ENCODE measurements around the gene RELT. TPM values are rescaled to one million over a fixed set of nuclear protein-coding genes. Genes with fewer than 3 reads are reported as not detected.

Gene RELT
- polyA plus RNA-seq, 3 donors, result 2.1 to 2.7 (median 2.1) TPM

DNA sequence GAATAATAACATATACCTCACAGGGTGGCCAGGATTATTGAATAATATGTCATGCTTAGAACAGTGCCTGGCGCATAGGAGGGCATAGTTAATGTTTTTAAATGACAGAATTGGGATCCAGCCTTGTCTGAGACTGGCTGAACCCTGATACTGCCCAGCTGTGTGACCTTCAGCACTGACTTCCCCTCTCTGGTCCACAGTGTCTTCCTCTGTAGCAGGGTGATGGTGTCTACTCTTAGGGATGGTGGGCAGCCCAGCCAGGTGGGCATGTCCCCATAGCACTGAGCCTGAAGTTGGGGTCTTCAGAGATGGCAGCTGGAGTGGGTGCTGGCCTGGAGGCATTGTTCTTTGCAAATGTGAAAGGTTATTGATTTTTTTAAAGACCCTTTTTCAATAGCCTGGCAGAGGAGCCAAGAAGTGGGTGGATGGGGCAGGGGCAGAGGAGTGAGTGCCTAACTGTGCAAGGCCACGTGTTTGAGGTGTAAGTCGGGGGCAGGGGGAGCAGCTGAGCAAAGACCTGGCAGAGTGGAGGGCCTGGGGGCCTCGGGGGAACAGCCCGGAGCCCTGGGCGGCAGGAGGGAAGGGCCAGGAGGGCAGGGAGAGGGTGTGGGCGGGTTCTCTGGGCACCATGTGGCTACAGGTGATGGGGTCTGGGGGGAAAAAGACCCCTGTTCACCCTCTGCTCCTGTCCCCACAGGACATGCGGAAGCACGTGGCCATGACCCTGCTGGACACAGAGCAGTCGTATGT, 29.8 kb upstream of the RELT start:
- no peak for DNase-seq (ENCODE audit: low read depth in 3 of 3, low spot score in 2 of 3)

DNA sequence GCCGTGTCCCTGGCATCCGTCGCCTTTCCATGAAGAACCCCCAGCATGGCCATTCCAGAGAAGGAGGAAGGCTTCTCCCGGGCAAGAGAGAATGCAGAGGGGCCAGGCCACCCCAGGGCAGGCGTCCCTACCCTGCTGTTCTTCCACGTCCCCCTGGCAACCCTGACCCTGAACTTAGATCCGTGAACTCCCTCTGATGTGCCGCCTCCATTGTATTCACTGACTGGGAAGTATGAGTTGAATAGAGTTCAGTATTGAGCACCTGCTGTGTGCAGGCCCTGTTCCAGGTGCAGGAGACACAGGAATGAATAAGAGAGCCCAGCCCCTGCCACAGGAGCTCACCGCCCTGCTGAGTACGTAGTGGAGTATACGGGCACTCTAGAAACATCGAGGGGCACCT, 29.1 kb upstream of the RELT start:
- DNase-seq (ENCODE audit: low read depth in 3 of 3, low spot score in 2 of 3), result no peak

GRCh38 chr11:73348838-73349237, 27.4 kb upstream of the RELT start:
- no peak for DNase-seq (ENCODE audit: low read depth in 3 of 3, low spot score in 2 of 3)

GRCh38 chr11:73349633-73350032, 26.6 kb upstream of the RELT start:
- no peak for DNase-seq (ENCODE audit: low read depth in 3 of 3, low spot score in 2 of 3)

DNA sequence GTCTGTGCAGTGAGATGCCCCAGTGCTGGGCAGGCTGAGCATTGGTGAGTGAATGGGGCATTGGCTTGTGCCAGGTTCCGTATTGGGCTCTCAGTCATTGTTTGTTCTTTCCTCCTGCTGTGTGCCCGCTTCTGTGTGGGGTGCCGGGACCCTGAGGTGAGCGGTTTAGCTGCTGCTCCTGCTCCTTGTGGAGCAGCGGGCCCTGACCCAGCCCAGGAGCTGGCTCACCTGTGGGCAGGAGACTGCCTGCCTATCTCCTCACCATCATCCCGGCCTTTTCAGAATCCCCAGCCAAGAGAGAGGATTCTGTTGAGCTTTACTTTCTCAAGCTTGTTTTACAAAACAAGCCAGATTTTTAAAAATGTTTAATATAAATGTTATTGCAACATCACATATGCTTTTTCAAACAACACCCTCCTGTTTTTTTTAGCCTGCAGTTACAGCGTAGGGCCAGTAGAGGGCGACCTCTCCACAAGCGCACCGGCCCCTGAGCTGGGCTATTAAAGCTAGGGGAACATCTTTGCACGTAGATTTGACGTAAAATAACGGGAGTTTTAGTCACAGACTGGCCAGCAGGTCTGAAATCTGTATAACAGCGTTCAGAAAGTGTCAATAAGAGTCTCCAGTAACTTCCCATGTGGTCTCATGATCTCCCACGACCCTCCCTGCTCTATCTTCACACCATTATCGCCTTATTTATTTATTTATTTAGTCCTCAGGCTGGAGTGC, 25.1 kb upstream of the RELT start:
- DNase-seq (ENCODE audit: low read depth in 3 of 3, low spot score in 2 of 3), result no peak

DNA sequence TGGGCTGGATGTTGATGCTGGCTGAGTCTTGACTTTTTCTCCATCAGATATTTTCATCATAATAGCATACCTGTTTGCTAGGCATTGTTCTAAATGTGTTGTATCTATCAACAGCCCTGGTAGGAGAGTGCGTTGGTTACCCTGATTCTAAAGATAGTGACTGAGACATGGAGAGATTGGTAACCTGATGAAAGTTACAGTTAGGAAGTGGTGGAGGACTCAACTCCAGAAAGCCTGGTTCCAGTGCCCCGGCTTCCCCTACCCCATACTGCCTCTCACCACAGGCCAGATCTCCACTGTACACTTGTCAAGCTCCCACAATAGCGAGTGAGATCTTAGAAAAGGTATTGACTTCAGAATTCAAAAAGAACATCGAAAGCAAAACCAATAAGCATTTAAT, 22.8 kb upstream of the RELT start:
- DNase-seq (ENCODE audit: low read depth in 3 of 3, low spot score in 2 of 3), result no peak

DNA sequence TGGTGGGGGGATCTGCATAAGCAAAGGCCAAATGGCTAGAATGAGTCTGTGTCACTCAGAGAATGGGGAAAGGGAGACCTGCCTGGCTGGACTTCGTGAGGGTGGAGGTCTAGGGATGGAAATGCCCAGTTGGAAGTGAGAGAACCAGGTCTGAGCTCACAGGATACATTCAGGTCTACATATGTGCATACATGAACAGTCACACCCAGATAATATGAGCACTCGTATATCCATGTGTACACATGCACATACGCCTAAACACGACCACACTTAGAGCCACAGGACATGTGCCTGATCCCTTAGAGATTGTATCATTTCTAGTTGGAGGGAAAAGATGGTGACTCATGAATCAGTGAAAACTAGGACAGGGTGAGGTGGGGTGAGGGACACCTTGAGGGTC, 21.1 kb upstream of the RELT start:
- no peak for DNase-seq (ENCODE audit: low read depth in 3 of 3, low spot score in 2 of 3)

- no peak for DNase-seq (ENCODE audit: low read depth in 3 of 3, low spot score in 2 of 3)
Observed at GRCh38 chr11:73356979-73357860, 19.0 kb upstream of the RELT start.

DNA sequence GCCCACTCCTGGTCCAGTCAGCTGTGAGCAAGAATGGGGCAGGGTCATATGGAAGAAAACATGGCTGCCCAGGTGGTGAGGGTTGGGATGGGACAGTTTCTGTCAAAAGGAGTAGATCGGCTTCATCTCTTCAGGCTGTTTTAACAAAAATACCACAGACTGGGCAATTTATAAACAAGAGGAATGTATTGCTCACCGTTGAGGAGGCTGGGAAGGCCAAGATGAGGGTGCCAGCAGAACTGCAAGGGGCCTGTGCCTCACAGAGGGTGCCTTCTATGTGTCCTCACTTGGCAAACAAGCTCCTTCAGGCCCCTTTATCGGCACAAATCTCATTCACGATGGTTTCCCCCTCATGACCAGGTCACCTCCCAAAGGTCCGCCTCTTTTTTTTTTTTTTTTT, 18.1 kb upstream of the RELT start:
- DNase-seq (ENCODE audit: low read depth in 3 of 3, low spot score in 2 of 3), result no peak

DNA sequence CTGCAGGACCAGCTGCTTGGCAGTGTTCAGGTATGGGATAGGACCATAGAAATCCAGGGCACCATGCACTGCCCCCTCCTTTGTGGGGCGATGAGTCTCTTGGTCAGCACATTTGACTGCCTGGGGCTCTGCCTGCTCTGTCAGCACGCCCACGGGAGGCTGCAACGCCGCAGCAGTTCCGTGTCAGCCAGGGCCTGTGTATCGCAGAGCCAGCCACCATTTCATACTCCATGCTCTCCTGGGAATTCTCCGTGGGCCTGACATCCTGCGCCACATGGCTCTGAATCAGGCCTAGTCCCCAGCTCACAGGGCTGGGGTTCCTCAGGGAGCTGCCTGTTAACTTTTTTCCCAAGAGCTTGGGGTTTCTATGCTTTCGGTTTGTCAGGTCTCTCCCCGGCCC, 16.9 kb upstream of the RELT start:
- DNase-seq (ENCODE audit: low read depth in 3 of 3, low spot score in 2 of 3), result no peak

DNA sequence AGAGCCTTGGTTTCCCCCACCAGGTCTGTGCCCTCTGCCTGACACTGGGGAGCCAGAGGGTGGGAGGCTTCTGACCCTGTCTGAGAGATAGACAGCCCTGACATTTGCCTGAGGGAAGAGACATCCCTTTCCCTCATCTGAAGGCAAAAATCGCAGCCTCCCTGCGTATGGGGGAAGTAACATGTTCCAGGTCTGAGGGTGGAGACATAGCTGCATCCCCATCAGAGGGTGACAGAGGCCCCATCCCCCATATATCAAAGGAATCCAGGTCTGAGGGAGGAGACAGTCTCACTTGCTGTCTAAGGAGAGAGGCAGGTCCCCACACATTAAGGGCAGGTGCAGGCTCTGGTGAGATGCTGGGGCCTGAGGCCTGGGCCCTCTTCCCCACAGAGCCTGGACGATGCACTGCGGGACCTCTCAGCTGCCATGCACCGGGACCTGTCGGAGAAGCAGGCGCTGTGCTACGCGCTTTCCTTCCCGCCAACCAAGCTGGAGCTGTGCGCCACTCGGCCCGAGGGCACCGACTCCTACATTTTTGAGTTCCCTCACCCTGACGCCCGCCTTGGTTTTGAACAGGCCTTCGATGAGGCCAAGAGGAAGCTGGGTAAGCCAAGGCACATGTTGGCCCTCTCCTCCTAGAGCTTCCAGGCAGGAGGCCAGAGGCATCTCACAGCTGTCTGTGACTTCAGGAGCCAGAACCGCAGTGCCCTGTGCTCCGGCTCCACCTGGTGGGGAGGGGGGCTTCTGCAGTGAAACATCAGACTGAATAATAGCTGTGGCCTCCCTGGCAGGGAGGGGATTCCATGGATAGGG, 16.1 kb upstream of the RELT start:
- DNase-seq (ENCODE audit: low read depth in 3 of 3, low spot score in 2 of 3), result no peak

- no peak for DNase-seq (ENCODE audit: low read depth in 3 of 3, low spot score in 2 of 3)
Observed at GRCh38 chr11:73360743-73361369, 15.3 kb upstream of the RELT start.

DNA sequence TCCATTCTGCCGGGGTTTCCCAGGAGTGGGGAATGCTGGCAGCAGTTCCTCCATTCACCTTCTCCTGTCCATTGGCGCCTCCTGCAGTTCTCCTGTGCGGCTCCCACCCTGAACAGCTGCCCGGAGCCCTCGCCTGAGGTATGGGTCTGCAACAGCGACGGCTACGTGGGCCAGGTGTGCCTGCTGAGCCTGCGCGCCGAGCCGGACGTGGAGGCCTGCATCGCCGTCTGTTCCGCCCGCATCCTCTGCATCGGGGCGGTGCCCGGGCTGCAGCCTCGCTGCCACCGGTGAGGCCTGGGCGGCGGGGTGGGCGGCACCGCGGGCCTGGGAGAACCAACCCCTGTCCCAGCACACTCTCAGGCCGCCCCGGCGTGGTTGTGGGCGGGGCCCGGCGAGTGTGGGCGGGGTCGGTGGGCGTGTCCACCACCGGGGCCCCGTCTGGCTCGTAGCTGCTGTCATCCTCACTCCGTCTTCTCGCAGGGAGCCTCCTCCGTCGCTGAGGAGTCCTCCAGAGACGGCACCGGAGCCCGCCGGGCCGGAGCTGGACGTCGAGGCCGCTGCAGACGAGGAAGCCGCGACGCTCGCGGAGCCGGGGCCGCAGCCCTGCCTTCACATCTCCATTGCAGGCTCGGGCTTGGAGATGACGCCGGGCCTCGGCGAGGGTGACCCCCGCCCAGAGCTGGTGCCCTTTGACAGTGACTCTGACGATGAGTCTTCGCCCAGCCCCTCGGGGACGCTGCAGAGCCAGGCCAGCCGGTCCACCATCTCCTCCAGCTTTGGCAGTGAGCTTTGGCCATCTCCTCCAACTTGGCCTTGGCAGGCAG, 14.0 kb upstream of the RELT start:
- no peak for DNase-seq (ENCODE audit: low read depth in 3 of 3, low spot score in 2 of 3)

- DNase-seq (ENCODE audit: low read depth in 3 of 3, low spot score in 2 of 3), result no peak
Observed at GRCh38 chr11:73363147-73363546, 13.1 kb upstream of the RELT start.

- DNase-seq (ENCODE audit: low read depth in 3 of 3, low spot score in 2 of 3), result no peak
Observed at GRCh38 chr11:73365352-73366264, 10.6 kb upstream of the RELT start.

GRCh38 chr11:73366265-73366610, 10.0 kb upstream of the RELT start:
- no peak for DNase-seq (ENCODE audit: low read depth in 3 of 3, low spot score in 2 of 3)

DNA sequence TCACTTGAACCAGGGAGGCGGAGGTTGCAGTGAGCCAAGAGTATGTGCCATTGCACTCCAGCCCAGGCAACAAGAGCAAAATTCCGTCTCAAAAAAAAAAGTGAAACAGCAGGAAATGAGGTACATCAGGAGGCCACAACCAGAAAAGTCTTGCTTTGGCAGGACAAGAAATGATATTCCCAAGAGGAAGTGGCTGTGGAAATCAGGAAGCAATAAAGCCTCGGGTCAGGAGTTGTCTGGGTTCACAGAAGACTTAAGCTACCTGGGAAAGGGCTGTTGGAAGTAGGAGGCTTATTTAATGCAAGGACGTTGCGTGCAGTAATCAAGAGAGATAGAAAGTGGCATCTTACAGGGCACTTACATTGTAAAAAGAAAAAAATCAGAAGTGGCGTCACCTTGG, 9.2 kb upstream of the RELT start:
- no peak for DNase-seq (ENCODE audit: low read depth in 3 of 3, low spot score in 2 of 3)

GRCh38 chr11:73367482-73368024, 8.6 kb upstream of the RELT start:
- DNase-seq (ENCODE audit: low read depth in 3 of 3, low spot score in 2 of 3), result no peak
